Right lobe of liver (tissue), 4 donors: ENCODE results near the gene LSM6.

Experiments
- POLR2A ChIP-seq: fragments of 450-650 bp; IDR thresholded peaks from one replicate; pipeline ENCODE4 v1.6.1; 2017; ENCODE audit warnings: antibody characterized with exemption, mild to moderate bottlenecking
- TF ChIP-seq, protein P1 (sequence below), 4 donors: fragments of 200-600 bp in 3 of 4; fragments of 450-650 bp in 1 of 4; IDR thresholded peaks; one replicate each; pipeline versions ENCODE4 v1.5.1 to v1.8.0; 2016 to 2022; ENCODE audit warnings: antibody characterized with exemption in 4 of 4, mild to moderate bottlenecking in 2 of 4
- donor health status: DM: no; HTN: no; CAD: no.
- donor health status: DM: no; HTN: no; CAD: no.
- donor health status: DM: no; HTN: yes; CAD: no.

DNA sequence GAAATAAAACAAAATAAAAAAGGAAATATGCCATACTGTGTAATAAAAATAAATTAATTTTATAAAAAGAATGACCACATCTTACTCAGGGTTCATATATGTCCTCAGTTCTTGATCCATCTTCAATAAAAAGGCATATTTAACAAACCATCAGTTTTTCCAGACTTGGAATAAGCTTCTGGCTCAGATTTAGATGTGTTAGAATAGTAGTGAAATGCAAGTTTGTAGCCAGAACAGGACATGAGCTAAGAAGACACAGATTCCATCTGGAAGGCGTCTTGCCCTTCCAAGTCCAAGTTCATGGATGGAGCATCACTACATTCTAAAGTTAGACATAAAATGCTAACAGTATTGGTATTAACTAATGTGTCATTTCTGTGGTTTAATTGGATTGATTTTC lies 10.3 kb upstream of the LSM6 start:
- TF ChIP-seq, protein P1, sequence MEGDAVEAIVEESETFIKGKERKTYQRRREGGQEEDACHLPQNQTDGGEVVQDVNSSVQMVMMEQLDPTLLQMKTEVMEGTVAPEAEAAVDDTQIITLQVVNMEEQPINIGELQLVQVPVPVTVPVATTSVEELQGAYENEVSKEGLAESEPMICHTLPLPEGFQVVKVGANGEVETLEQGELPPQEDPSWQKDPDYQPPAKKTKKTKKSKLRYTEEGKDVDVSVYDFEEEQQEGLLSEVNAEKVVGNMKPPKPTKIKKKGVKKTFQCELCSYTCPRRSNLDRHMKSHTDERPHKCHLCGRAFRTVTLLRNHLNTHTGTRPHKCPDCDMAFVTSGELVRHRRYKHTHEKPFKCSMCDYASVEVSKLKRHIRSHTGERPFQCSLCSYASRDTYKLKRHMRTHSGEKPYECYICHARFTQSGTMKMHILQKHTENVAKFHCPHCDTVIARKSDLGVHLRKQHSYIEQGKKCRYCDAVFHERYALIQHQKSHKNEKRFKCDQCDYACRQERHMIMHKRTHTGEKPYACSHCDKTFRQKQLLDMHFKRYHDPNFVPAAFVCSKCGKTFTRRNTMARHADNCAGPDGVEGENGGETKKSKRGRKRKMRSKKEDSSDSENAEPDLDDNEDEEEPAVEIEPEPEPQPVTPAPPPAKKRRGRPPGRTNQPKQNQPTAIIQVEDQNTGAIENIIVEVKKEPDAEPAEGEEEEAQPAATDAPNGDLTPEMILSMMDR (IDR thresholded peaks at IDR 0.05), result no peak
- TF ChIP-seq POLR2A, result no peak
